Measurements from ENCODE around the gene RCOR3.

GRCh38 chr1:211352465-211352864 is 93.3 kb downstream of the RCOR3 start:
- no peak for TF ChIP-seq CTCF (IDR thresholded peaks at IDR 0.05; ENCODE audit: insufficient read depth, low read length, poor library complexity, severe bottlenecking)
- TF ChIP-seq EZH2phosphoT487 (conservative IDR thresholded peaks at IDR 0.05; ENCODE audit: low read length): no peak

All from SU-DHL-6 (cell line).